ENCODE results near the gene CDH18.
"Not testable (repeated sequence)": the region's sequence is repeated elsewhere in the genome, so short reads cannot be mapped to it uniquely, and the experiment has no call there.

Gene CDH18

DNA sequence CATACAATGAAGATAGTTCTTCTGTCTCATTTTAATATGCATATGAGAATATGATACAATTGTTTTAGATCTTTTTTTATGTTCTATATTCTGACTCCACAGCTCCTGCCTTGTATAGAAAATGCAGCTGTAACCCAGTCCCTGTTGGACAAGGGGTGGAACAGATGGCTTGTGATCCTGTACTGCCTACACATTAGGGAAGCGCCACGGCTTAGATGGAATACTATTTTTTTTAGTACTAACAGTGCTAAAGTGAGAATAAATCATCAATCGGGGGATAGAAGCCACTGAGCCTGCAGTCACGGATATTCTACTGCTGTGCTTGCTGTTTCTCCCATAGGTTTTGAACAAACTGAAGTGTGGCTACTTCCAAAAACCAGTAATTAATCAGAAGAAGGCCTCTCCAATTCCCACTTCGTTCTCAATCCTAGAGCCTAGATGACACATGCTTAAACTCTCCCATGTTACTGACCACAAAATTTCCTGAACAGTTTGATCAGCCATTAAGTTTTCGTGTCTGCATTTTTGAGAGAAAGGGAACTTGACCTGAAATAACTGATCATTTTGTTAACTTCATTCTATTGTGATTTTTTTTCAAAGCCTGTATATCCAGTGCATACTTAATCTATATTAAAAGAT lies 150.3 kb downstream of the CDH18 start:
- no peaks in the 10 kb centered on the region for H3K79me2 ChIP-seq (ENCODE audit: insufficient read depth, low read length)
- no peak for DNase-seq
- no peak overlapping the region for H3K9ac ChIP-seq (ENCODE audit: low read depth, low read length)
- no peaks in the 10 kb centered on the region for H3K27me3 ChIP-seq (ENCODE audit: insufficient read depth, low read length, poor library complexity)
- H4K20me1 ChIP-seq (ENCODE audit: insufficient read depth, low read length), result no peaks in the 10 kb centered on the region
- no peaks in the 10 kb centered on the region for H3K36me3 ChIP-seq (ENCODE audit: insufficient read depth, low read length)
- TF ChIP-seq, protein P1, sequence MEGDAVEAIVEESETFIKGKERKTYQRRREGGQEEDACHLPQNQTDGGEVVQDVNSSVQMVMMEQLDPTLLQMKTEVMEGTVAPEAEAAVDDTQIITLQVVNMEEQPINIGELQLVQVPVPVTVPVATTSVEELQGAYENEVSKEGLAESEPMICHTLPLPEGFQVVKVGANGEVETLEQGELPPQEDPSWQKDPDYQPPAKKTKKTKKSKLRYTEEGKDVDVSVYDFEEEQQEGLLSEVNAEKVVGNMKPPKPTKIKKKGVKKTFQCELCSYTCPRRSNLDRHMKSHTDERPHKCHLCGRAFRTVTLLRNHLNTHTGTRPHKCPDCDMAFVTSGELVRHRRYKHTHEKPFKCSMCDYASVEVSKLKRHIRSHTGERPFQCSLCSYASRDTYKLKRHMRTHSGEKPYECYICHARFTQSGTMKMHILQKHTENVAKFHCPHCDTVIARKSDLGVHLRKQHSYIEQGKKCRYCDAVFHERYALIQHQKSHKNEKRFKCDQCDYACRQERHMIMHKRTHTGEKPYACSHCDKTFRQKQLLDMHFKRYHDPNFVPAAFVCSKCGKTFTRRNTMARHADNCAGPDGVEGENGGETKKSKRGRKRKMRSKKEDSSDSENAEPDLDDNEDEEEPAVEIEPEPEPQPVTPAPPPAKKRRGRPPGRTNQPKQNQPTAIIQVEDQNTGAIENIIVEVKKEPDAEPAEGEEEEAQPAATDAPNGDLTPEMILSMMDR (IDR thresholded peaks at IDR 0.05; ENCODE audit: borderline replicate concordance, extremely low read depth, low read length, poor library complexity, severe bottlenecking), result no peak
- no peak for TF ChIP-seq EZH2 (IDR thresholded peaks at IDR 0.05; ENCODE audit: borderline replicate concordance, low read depth, low read length, severe bottlenecking)
- H3K4me2 ChIP-seq (ENCODE audit: insufficient read depth, low read length), result no peak overlapping the region
- H3K27ac ChIP-seq (ENCODE audit: low read length), result no peak overlapping the region
- no peak overlapping the region for H2AFZ ChIP-seq (ENCODE audit: low read depth, low read length)
- no peak overlapping the region for H3K4me3 ChIP-seq (ENCODE audit: low read depth in 1 of 2, low read length in 2 of 2)
- no peaks in the 10 kb centered on the region for H3K4me1 ChIP-seq (ENCODE audit: insufficient read depth, low read length)
- H3K9me3 ChIP-seq (ENCODE audit: insufficient read depth, low read length, severe bottlenecking), result no peaks in the 10 kb centered on the region
- ATAC-seq (ENCODE audit: insufficient read depth, low read depth), result no peak

DNA sequence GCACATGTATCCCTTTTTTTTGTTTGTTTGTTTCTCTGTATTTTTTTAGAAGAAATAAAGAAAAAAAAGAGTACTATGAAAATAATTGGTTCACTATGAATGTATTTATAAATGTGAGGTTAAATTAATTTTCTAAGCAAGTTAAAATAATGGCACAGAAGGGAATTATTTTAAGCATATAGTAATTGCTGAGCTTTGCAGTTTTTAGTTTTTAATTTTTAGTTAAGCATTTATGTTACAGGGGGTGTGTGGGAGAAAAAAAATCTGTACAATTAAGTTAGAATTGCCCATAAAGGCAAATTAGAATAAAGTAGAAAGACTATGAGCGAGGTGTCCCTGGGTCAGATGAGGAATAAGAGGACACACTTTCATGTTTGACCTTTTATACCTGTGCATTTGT lies 152.6 kb downstream of the CDH18 start:
- Histone ChIP-seq H3K4me1 (ENCODE audit: insufficient read depth, low read length) (no peaks in the 10 kb centered on the region), H3K4me2 (ENCODE audit: insufficient read depth, low read length) (no peak overlapping the region), H3K9ac (ENCODE audit: low read depth, low read length) (no peak overlapping the region)

DNA sequence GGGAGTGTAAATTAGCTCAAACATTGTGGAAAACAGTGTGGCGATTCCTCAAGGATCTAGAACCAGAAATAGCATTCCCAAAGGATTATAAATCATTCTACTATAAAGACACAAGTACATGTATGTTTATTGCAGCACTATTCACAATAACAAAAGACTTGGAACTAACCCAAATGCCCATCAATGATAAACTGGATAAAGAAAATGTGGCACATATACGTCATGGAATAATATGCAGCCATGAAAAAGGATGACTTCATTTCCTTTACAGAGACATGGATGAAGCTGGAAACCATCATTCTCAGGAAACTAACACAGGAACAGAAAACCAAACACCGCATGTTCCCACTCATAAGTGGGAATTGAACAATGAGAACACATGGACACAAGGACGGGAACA lies 175.3 kb downstream of the CDH18 start:
- not testable (repeated sequence) for H3K4me3 ChIP-seq (ENCODE audit: low read depth in 1 of 2, low read length in 2 of 2); H4K20me1 ChIP-seq (ENCODE audit: insufficient read depth, low read length); H3K27me3 ChIP-seq (ENCODE audit: insufficient read depth, low read length, poor library complexity); H3K4me1 ChIP-seq (ENCODE audit: insufficient read depth, low read length); H3K27ac ChIP-seq (ENCODE audit: low read length); ATAC-seq (ENCODE audit: insufficient read depth, low read depth); H3K36me3 ChIP-seq (ENCODE audit: insufficient read depth, low read length); H2AFZ ChIP-seq (ENCODE audit: low read depth, low read length); DNase-seq; H3K79me2 ChIP-seq (ENCODE audit: insufficient read depth, low read length); H3K9me3 ChIP-seq (ENCODE audit: insufficient read depth, low read length, severe bottlenecking); H3K9ac ChIP-seq (ENCODE audit: low read depth, low read length); H3K4me2 ChIP-seq (ENCODE audit: insufficient read depth, low read length)

More for the DNA sequence above, 152.6 kb downstream of the CDH18 start:
- Histone ChIP-seq H2AFZ (ENCODE audit: low read depth, low read length) (no peak overlapping the region), H3K36me3 (ENCODE audit: insufficient read depth, low read length) (no peaks in the 10 kb centered on the region), H3K27ac (ENCODE audit: low read length) (no peak overlapping the region), H4K20me1 (ENCODE audit: insufficient read depth, low read length) (no peaks in the 10 kb centered on the region), H3K27me3 (ENCODE audit: insufficient read depth, low read length, poor library complexity) (no peaks in the 10 kb centered on the region), H3K79me2 (ENCODE audit: insufficient read depth, low read length) (no peaks in the 10 kb centered on the region), H3K9me3 (ENCODE audit: insufficient read depth, low read length, severe bottlenecking) (no peaks in the 10 kb centered on the region), H3K4me3 (ENCODE audit: low read depth in 1 of 2, low read length in 2 of 2) (no peak overlapping the region)
- no peak for DNase-seq
- no peak for ATAC-seq (ENCODE audit: insufficient read depth, low read depth)
- no peak for TF ChIP-seq EZH2 (IDR thresholded peaks at IDR 0.05; ENCODE audit: borderline replicate concordance, low read depth, low read length, severe bottlenecking)
- TF ChIP-seq, protein P1 (IDR thresholded peaks at IDR 0.05; ENCODE audit: borderline replicate concordance, extremely low read depth, low read length, poor library complexity, severe bottlenecking), result no peak

DNA sequence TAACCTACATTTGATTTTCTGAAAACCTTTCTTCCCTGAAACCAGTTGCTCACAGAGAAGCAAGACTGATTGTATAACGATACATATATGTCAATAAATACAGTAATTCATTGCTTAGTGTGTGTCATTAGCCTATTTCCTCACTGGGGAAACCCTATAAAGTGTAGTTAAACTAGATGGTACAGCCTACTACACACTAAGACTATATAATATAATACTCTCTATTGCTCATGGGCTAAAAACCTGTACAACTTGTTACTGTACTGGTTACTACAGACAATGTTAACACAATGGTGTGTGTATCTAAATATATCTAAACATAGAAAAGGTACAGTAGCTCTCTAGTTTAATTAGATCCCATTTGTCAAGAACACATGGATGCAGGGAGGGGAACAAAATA lies 181.2 kb downstream of the CDH18 start:
- H3K4me1 ChIP-seq (ENCODE audit: insufficient read depth, low read length), result no peaks in the 10 kb centered on the region
- peaks cover 2% of the 10 kb centered on the region for H3K9me3 ChIP-seq (ENCODE audit: insufficient read depth, low read length, severe bottlenecking)
- DNase-seq, result no peak
- TF ChIP-seq, protein P1 (IDR thresholded peaks at IDR 0.05; ENCODE audit: borderline replicate concordance, extremely low read depth, low read length, poor library complexity, severe bottlenecking), result no peak
- no peak for TF ChIP-seq EZH2 (IDR thresholded peaks at IDR 0.05; ENCODE audit: borderline replicate concordance, low read depth, low read length, severe bottlenecking)
- no peaks in the 10 kb centered on the region for H3K36me3 ChIP-seq (ENCODE audit: insufficient read depth, low read length)
- no peaks in the 10 kb centered on the region for H3K79me2 ChIP-seq (ENCODE audit: insufficient read depth, low read length)
- no peak overlapping the region for H3K4me2 ChIP-seq (ENCODE audit: insufficient read depth, low read length)
- no peak overlapping the region for H3K27ac ChIP-seq (ENCODE audit: low read length)
- no peaks in the 10 kb centered on the region for H3K27me3 ChIP-seq (ENCODE audit: insufficient read depth, low read length, poor library complexity)
- no peak for ATAC-seq (ENCODE audit: insufficient read depth, low read depth)
- H4K20me1 ChIP-seq (ENCODE audit: insufficient read depth, low read length), result no peaks in the 10 kb centered on the region
- H3K4me3 ChIP-seq (ENCODE audit: low read depth in 1 of 2, low read length in 2 of 2), result no peak overlapping the region
- no peak overlapping the region for H2AFZ ChIP-seq (ENCODE audit: low read depth, low read length)
- no peak overlapping the region for H3K9ac ChIP-seq (ENCODE audit: low read depth, low read length)

All from DND-41 (cell line).